ENCODE results near the gene NIN. TPM values are rescaled to one million over a fixed set of nuclear protein-coding genes. Genes with fewer than 3 reads are reported as not detected.

Gene NIN
- total RNA-seq, 1 donor from 2014 or later, result 33.2 TPM

DNA sequence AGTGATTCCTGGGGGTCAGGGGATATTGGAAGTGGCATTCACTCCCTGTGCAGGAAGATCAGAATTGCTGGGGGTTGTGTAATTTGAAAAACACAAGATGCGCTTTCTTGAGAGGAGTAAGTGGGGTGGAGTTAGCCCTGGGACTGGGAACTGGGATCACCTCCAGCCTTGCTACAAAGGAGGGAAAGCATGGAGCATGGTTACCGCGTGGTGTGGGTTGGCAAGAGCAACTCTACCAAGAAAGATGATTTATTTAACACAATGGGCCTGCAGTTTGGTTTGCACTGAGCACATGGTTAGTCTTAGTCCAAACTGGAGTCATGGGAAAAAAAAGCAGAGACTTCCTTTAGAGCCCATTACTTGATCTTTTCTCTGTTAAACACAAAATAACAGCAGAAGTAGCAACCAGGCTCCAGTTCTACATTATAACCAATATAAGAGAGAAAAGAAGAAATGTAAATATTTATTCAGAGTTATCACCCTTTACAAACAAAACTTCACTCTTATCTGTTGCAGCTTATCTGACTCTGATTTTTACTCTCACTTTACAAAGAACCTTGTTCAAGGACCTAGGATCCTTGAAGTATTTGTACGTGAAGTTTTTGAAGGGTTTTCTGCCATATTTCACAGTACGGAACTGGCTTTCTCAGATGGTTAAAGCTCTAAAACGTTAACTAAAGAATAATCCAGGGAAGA lies 2.1 kb upstream of the NIN start:
- TF ChIP-seq, protein P1, sequence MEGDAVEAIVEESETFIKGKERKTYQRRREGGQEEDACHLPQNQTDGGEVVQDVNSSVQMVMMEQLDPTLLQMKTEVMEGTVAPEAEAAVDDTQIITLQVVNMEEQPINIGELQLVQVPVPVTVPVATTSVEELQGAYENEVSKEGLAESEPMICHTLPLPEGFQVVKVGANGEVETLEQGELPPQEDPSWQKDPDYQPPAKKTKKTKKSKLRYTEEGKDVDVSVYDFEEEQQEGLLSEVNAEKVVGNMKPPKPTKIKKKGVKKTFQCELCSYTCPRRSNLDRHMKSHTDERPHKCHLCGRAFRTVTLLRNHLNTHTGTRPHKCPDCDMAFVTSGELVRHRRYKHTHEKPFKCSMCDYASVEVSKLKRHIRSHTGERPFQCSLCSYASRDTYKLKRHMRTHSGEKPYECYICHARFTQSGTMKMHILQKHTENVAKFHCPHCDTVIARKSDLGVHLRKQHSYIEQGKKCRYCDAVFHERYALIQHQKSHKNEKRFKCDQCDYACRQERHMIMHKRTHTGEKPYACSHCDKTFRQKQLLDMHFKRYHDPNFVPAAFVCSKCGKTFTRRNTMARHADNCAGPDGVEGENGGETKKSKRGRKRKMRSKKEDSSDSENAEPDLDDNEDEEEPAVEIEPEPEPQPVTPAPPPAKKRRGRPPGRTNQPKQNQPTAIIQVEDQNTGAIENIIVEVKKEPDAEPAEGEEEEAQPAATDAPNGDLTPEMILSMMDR (IDR thresholded peaks at IDR 0.05; ENCODE audit: unreplicated experiment), result no peak
- Mint-ChIP-seq H3K27me3 (ENCODE audit: low read depth) (peaks cover 45% of the 10 kb centered on the region), H3K9me3 (no peaks in the 10 kb centered on the region), H3K4me3 (no peak overlapping the region), H3K4me1 (peaks cover 20% of the 10 kb centered on the region), H3K36me3 (no peaks in the 10 kb centered on the region), H3K27ac (no peak overlapping the region)
- DNase-seq (ENCODE audit: low spot score in 2 of 2, unreplicated experiment in 2 of 2), result no peak

DNA sequence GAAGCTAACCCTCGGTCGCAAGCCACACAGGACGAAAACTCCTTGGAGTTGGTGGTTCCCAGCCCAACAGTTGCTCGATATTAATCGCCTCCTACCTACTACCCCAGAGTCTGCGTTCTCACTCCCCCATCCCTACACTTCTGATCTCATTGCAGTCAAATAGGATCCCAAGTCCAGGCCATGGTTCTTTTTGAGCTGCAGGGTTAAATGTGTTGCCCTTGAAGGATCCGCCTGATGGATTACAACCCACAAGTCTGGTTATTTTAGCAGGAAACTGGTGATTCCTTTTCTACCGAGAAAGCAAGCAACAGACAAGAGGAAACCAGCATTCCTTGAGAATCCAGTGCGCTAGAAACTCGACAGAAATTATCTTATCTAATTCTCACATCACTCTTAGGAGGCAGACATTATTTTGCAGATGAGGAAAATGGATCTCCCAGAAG lies 785 bp upstream of the NIN start:
- DNase-seq (ENCODE audit: low spot score in 2 of 2, unreplicated experiment in 2 of 2), result no peak
- peaks cover 2% of the 10 kb centered on the region for H3K36me3 Mint-ChIP-seq
- peaks cover 53% of the 10 kb centered on the region for H3K27me3 Mint-ChIP-seq (ENCODE audit: low read depth)
- peaks cover 20% of the 10 kb centered on the region for H3K4me1 Mint-ChIP-seq
- H3K9me3 Mint-ChIP-seq, result no peaks in the 10 kb centered on the region
- H3K27ac Mint-ChIP-seq, result peak overlapping the region; percentile 93
- H3K4me3 Mint-ChIP-seq, result peak overlapping the region; percentile 94
- TF ChIP-seq, protein P1 (IDR thresholded peaks at IDR 0.05; ENCODE audit: unreplicated experiment), result no peak

DNA sequence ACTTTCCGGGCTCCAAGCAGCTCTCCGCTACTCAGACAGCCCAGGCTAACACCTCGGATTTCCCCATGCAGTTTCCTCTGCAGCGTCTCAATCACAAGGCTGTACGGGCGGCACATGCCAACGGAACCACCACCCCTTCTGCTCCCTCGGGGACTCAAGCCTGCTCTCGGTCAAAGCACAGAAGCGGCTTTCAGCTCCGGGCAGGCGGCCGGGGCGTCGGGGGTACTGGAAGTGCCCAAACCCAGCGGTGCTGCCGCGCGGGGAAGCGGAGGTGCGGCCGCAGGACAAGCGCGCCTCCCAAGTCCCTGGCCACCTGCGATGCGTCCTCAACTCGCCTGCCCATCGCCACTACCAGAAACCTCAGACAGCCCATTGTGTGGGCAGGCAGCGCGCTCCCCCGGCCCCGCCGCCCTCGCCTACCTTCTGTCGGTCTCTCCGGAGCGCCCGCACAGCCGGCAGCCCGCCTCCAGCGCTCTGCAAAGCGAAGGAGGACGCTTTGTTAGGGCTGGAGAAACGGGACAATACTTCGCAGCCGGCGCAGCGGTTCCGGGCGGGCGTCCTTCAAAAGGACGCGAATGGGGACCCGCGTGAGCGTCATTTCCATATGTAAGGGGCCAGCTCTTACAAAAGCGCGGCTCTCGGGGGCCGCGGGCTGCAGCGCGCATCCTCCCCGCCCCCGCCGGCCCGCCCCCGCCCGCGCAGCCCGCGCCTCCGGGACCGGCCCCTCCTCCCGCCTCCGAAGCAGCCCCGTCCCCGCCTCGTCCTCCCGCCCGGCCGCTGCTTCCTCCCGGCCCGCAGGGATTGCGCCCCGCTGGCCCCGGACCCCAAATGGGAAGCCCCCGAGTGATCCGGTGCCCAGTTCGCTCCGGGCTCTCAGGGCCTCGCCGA lies 674 bp downstream of the NIN start:
- H3K9me3 Mint-ChIP-seq, result no peaks in the 10 kb centered on the region
- peak overlapping the region; percentile 72 for H3K4me3 Mint-ChIP-seq
- peaks cover 52% of the 10 kb centered on the region for H3K27me3 Mint-ChIP-seq (ENCODE audit: low read depth)
- H3K27ac Mint-ChIP-seq, result peak overlapping the region; percentile 40
- DNase-seq (ENCODE audit: low spot score in 2 of 2, unreplicated experiment in 2 of 2), result peak; percentile 33 to 64
- H3K36me3 Mint-ChIP-seq, result peaks cover 2% of the 10 kb centered on the region
- TF ChIP-seq, protein P1 (IDR thresholded peaks at IDR 0.05; ENCODE audit: unreplicated experiment), result no peak
- H3K4me1 Mint-ChIP-seq, result peaks cover 20% of the 10 kb centered on the region

DNA sequence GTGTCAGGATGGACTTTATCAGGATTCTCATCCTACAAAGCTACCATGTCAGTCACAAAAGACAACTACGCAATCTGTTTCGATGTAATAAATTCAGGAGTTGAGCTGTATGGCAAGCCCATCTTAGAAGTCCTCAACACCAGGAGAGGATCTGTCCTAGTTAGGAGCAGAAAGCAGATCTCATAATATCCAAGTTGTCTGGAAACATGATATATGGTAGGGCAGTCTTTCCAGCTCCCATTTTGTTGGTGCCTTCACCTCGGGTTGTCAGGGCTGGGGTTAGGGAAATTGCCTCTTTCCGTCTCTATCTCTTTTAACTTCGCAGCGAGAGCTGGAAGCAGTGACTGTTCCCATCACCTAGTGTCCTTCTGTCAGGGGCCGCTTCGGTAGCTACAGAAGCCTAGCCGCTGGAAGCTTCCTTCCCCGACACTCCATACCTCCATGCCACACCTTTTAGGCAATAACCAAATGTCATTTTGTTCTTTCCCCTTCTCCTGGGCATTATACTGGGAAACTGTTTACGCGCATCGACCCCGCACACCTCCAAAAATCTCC lies 1.4 kb downstream of the NIN start:
- H3K27me3 Mint-ChIP-seq (ENCODE audit: low read depth), result peaks cover 46% of the 10 kb centered on the region
- no peaks in the 10 kb centered on the region for H3K9me3 Mint-ChIP-seq
- H3K27ac Mint-ChIP-seq, result no peak overlapping the region
- TF ChIP-seq, protein P1 (IDR thresholded peaks at IDR 0.05; ENCODE audit: unreplicated experiment), result no peak
- peaks cover 2% of the 10 kb centered on the region for H3K36me3 Mint-ChIP-seq
- DNase-seq (ENCODE audit: low spot score in 2 of 2, unreplicated experiment in 2 of 2), result no peak
- H3K4me1 Mint-ChIP-seq, result peaks cover 20% of the 10 kb centered on the region
- peak overlapping the region; percentile 72 for H3K4me3 Mint-ChIP-seq

- Mint-ChIP-seq H3K4me1 (peaks cover 20% of the 10 kb centered on the region), H3K27ac (no peak overlapping the region), H3K36me3 (peaks cover 2% of the 10 kb centered on the region), H3K4me3 (peak overlapping the region; percentile 72), H3K9me3 (no peaks in the 10 kb centered on the region), H3K27me3 (ENCODE audit: low read depth) (peaks cover 42% of the 10 kb centered on the region)
- TF ChIP-seq, protein P1 (IDR thresholded peaks at IDR 0.05; ENCODE audit: unreplicated experiment), result no peak
- DNase-seq (ENCODE audit: low spot score in 2 of 2, unreplicated experiment in 2 of 2), result no peak
Observed at GRCh38 chr14:50828721-50829488, 2.1 kb downstream of the NIN start.

Data from mesothelial cell of epicardium (in vitro differentiated cells).